ENCODE results near the gene DNAH2. TPM values are rescaled to one million over a fixed set of nuclear protein-coding genes. Genes with fewer than 3 reads are reported as not detected.

DNAH2 gene, protein sequence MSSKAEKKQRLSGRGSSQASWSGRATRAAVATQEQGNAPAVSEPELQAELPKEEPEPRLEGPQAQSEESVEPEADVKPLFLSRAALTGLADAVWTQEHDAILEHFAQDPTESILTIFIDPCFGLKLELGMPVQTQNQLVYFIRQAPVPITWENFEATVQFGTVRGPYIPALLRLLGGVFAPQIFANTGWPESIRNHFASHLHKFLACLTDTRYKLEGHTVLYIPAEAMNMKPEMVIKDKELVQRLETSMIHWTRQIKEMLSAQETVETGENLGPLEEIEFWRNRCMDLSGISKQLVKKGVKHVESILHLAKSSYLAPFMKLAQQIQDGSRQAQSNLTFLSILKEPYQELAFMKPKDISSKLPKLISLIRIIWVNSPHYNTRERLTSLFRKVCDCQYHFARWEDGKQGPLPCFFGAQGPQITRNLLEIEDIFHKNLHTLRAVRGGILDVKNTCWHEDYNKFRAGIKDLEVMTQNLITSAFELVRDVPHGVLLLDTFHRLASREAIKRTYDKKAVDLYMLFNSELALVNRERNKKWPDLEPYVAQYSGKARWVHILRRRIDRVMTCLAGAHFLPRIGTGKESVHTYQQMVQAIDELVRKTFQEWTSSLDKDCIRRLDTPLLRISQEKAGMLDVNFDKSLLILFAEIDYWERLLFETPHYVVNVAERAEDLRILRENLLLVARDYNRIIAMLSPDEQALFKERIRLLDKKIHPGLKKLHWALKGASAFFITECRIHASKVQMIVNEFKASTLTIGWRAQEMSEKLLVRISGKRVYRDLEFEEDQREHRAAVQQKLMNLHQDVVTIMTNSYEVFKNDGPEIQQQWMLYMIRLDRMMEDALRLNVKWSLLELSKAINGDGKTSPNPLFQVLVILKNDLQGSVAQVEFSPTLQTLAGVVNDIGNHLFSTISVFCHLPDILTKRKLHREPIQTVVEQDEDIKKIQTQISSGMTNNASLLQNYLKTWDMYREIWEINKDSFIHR (N-terminal part only)
- total RNA-seq (0.14 TPM), polyA plus RNA-seq (0.07 TPM)
- long read RNA-seq, donor 1: 0 reads
- long read RNA-seq, donor 2: 0 reads
- long read RNA-seq, donor 3: 0 reads
- long read RNA-seq, donor 4: 0 reads
- long read RNA-seq, donor 5: 0 reads
- long read RNA-seq, donor 6: 0 reads
- long read RNA-seq, donor 7: 0 reads
- long read RNA-seq, donor 8: 0 reads
- long read RNA-seq, donor 9: 0 reads
- long read RNA-seq, donor 10: 0 reads

DNA sequence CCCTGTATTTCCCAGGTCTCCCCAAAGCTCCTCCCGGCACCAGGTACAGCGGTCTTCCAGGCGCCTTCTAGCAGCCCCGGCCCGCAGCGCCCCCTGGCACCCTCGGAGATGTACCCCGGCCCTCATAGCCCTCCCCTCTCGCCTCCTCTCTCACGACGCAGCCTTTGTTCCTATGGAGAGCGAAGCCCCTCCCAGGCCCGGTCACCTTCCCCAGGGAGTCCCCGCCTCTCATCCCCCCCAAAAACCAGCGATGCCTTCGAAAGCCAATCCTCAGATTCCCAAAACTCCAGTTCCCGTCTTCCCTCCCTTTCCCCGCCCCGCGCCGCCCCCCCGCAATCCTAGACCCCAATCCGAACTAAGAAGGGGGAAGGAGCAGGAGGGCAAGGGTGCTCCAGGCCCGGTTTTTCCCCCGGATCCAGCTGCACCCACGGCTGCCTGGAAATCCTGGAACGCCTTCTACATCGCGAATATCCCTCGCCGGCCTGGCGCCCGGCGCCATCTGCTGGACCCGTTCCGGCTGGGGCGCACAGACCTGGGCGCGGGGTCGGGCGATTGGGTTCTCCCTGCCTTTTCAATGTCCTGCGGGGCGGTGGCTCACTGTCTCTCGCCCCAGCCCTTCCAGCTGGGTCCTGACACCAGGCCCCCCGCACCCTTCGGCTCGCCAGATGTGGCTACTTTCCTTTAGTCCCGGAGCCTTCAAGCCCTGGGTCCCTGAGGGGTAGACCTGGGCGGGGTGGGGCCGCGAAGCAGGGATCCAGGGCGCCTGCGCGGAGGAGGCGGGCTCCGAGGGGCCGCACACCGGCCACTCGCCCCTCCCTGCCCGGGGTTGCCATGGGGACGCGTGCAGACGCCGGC lies at the start of gene DNAH2:
Gene DNAH2, plus strand, starts transcription at position 844 of the 855 bp plus-strand sequence. CDS start 1,991 bp downstream, outside the sequence.
- 1% methylated on average over 64 of the region's 64 CpGs for WGBS
- H3K4me3 ChIP-seq (ENCODE audit: low read length in 2 of 2): peak within 1 kb of the TSS; percentile 24 to 37
- no peak for DNase-seq (ENCODE audit: low read depth in 6 of 9, low spot score in 9 of 9)
- no peak within 1 kb of the TSS for H3K27ac ChIP-seq (ENCODE audit: low read depth in 1 of 2, low read length in 1 of 2)
- H3K9me3 ChIP-seq (ENCODE audit: control insufficient read depth in 2 of 2, insufficient read depth in 1 of 2, low read length in 1 of 2): no peaks in the 10 kb centered on the region
- no peaks in the 10 kb centered on the region for H3K36me3 ChIP-seq (ENCODE audit: control insufficient read depth in 2 of 2, insufficient read depth in 2 of 2, low read length in 1 of 2)
- peaks cover 18 to 96% of the 10 kb centered on the region in 2 donors for H3K27me3 ChIP-seq (ENCODE audit: control insufficient read depth in 2 of 2, insufficient read depth in 1 of 2, low read length in 1 of 2)
- peaks cover 2 to 32% of the 10 kb centered on the region in 2 donors for H3K4me1 ChIP-seq (ENCODE audit: control insufficient read depth in 2 of 2, insufficient read depth in 2 of 2, low read length in 2 of 2)

DNA sequence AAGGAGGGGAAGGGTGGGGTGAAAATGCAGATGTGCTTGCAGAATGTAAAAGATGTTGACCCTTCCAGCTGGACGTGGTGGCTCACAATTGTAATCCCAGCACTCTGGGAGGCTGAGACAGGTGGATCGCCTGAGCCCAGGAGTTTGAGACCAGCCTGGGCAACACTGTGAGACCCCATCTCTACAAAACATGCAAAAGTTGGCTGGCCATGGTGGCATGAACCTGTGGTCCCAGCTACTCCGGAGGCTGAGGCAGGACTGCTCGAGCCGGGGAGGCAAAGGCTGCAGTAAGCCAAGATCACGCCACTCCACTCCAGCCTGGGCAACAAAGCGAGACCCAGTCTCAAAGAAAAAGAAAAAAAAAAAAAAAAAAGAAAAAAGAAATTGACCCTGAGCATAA lies 49.1 kb upstream of the DNAH2 start:
- Histone ChIP-seq H3K27me3 (ENCODE audit: control insufficient read depth in 2 of 2, insufficient read depth in 1 of 2, low read length in 1 of 2) (no peaks in the 10 kb centered on the region), H3K4me3 (ENCODE audit: low read length in 2 of 2) (no peak overlapping the region), H3K36me3 (ENCODE audit: control insufficient read depth in 2 of 2, insufficient read depth in 2 of 2, low read length in 1 of 2) (peaks cover 63 to 64% of the 10 kb centered on the region in 2 donors), H3K9me3 (ENCODE audit: control insufficient read depth in 2 of 2, insufficient read depth in 1 of 2, low read length in 1 of 2) (peaks cover 3% of the 10 kb centered on the region in 2 donors), H3K27ac (ENCODE audit: low read depth in 1 of 2, low read length in 1 of 2) (no peak overlapping the region), H3K4me1 (ENCODE audit: control insufficient read depth in 2 of 2, insufficient read depth in 2 of 2, low read length in 2 of 2) (no peaks in the 10 kb centered on the region)
- DNase-seq (ENCODE audit: low read depth in 6 of 9, low spot score in 9 of 9): no peak
- 98% methylated on average over 7 of the region's 7 CpGs for WGBS

DNA sequence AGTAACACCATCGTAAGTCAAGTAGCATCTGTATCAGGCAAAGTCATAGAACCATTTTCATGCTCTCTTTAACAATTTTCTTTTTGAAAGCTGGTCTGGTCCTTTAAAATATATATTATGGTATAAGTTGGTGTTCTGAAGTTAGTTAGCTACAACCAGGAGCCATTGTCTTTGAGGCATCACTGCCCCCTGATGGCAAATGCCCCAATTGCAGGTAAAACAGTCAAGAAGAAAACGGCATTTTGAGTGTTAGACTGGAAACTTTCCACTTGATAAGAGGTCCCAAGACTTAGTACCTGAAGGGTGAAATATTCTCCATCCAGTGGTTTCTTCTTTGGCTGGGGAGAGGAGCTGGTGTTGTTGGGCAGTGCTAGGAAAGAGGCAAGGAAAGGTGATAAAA lies 44.3 kb upstream of the DNAH2 start:
- H3K4me1 ChIP-seq (ENCODE audit: control insufficient read depth in 2 of 2, insufficient read depth in 2 of 2, low read length in 2 of 2): no peaks in the 10 kb centered on the region
- H3K27ac ChIP-seq (ENCODE audit: low read depth in 1 of 2, low read length in 1 of 2): no peak overlapping the region
- WGBS: 97% methylated on average over 2 of the region's 2 CpGs
- peaks cover 75 to 80% of the 10 kb centered on the region in 2 donors for H3K36me3 ChIP-seq (ENCODE audit: control insufficient read depth in 2 of 2, insufficient read depth in 2 of 2, low read length in 1 of 2)
- peak in 1 of 9 donors; percentile 28 for DNase-seq (ENCODE audit: low read depth in 6 of 9, low spot score in 9 of 9)
- H3K4me3 ChIP-seq (ENCODE audit: low read length in 2 of 2): no peak overlapping the region
- peaks cover 13 to 16% of the 10 kb centered on the region in 2 donors for H3K9me3 ChIP-seq (ENCODE audit: control insufficient read depth in 2 of 2, insufficient read depth in 1 of 2, low read length in 1 of 2)
- H3K27me3 ChIP-seq (ENCODE audit: control insufficient read depth in 2 of 2, insufficient read depth in 1 of 2, low read length in 1 of 2): no peaks in the 10 kb centered on the region

DNA sequence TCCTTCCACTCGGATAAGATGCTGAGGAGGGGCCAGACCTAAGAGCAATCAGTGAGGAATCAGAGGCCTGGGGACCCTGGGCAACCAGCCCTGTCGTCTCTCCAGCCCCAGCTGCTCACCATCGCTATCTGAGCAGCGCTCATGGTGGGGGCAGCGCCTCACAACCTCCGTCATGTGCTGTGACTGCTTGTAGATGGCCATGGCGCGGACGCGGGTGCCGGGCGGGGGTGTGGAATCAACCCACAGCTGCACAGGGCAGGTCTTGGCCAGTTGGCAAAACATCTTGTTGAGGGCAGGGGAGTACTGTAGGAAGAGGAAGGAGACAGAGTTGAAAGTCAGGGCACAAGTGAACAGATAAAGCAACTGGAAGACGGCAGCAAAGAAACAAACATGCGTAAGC lies 42.6 kb upstream of the DNAH2 start:
- no peaks in the 10 kb centered on the region for H3K4me1 ChIP-seq (ENCODE audit: control insufficient read depth in 2 of 2, insufficient read depth in 2 of 2, low read length in 2 of 2)
- H3K27ac ChIP-seq (ENCODE audit: low read depth in 1 of 2, low read length in 1 of 2): no peak overlapping the region
- no peak overlapping the region for H3K4me3 ChIP-seq (ENCODE audit: low read length in 2 of 2)
- H3K36me3 ChIP-seq (ENCODE audit: control insufficient read depth in 2 of 2, insufficient read depth in 2 of 2, low read length in 1 of 2): peaks cover 59 to 63% of the 10 kb centered on the region in 2 donors
- H3K27me3 ChIP-seq (ENCODE audit: control insufficient read depth in 2 of 2, insufficient read depth in 1 of 2, low read length in 1 of 2): no peaks in the 10 kb centered on the region
- DNase-seq (ENCODE audit: low read depth in 6 of 9, low spot score in 9 of 9): no peak
- 96% methylated on average over 14 of the region's 14 CpGs for WGBS
- peaks cover 13 to 16% of the 10 kb centered on the region in 2 donors for H3K9me3 ChIP-seq (ENCODE audit: control insufficient read depth in 2 of 2, insufficient read depth in 1 of 2, low read length in 1 of 2)

DNA sequence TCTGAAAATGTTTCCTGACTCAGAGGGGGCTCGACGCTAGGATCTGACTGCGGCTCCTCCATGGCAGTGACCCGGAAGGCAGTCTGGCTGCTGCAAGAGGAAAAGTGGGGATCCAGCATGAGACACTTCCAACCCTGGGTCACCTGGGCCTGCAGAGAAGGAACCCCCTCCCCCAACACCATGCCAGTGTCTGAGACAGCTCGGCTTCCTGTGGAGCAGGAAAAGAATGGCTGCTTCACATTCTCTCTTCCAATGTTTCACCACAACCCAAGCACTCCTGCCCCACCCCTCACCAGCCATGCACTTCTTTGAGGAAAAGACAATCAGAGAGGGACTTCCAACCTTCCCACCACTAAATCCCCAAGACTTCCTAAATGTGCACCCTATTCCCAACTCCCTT lies 41.0 kb upstream of the DNAH2 start:
- WGBS: 98% methylated on average over 5 of the region's 5 CpGs
- no peak for DNase-seq (ENCODE audit: low read depth in 6 of 9, low spot score in 9 of 9)
- Histone ChIP-seq H3K9me3 (ENCODE audit: control insufficient read depth in 2 of 2, insufficient read depth in 1 of 2, low read length in 1 of 2) (peaks cover 13 to 16% of the 10 kb centered on the region in 2 donors), H3K4me1 (ENCODE audit: control insufficient read depth in 2 of 2, insufficient read depth in 2 of 2, low read length in 2 of 2) (no peaks in the 10 kb centered on the region), H3K27me3 (ENCODE audit: control insufficient read depth in 2 of 2, insufficient read depth in 1 of 2, low read length in 1 of 2) (no peaks in the 10 kb centered on the region), H3K4me3 (ENCODE audit: low read length in 2 of 2) (no peak overlapping the region), H3K27ac (ENCODE audit: low read depth in 1 of 2, low read length in 1 of 2) (no peak overlapping the region), H3K36me3 (ENCODE audit: control insufficient read depth in 2 of 2, insufficient read depth in 2 of 2, low read length in 1 of 2) (peaks cover 45 to 48% of the 10 kb centered on the region in 2 donors)

DNA sequence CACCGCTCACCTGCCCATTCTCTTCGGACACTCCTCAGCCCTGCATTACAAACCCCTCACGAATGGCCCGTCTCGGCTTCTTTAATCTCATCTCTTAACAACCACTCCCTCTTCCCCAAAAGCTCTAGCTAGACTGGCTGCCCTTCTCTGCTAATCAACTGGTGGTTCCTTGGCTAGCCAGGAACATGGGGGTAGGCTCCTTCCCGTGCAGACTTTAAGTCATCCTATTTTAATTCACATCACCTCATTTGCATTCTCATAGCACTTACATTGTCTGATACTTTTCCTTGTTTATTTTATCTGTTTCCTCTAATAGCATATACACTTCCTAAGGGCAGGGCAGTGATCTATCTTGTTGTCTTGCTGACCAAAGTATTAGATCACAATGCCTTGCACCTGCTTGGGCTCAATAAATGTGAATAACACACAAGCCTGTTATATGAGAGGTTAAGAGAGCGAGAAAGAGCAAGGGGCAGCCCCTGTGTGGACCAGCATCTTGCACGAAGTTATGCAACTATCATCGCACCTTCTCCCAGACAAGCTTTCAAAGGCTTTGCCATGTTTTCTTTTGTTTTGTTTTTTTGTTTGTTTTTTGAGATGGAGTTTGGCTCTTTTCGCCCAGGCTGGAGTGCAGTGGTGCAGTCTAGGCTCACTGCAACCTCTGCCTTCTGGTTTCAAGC lies 40.0 kb upstream of the DNAH2 start:
- Histone ChIP-seq H3K4me1 (ENCODE audit: control insufficient read depth in 2 of 2, insufficient read depth in 2 of 2, low read length in 2 of 2) (no peaks in the 10 kb centered on the region), H3K27me3 (ENCODE audit: control insufficient read depth in 2 of 2, insufficient read depth in 1 of 2, low read length in 1 of 2) (no peaks in the 10 kb centered on the region), H3K27ac (ENCODE audit: low read depth in 1 of 2, low read length in 1 of 2) (no peak overlapping the region), H3K36me3 (ENCODE audit: control insufficient read depth in 2 of 2, insufficient read depth in 2 of 2, low read length in 1 of 2) (peaks cover 37 to 42% of the 10 kb centered on the region in 2 donors), H3K9me3 (ENCODE audit: control insufficient read depth in 2 of 2, insufficient read depth in 1 of 2, low read length in 1 of 2) (peaks cover 13 to 16% of the 10 kb centered on the region in 2 donors), H3K4me3 (ENCODE audit: low read length in 2 of 2) (no peak overlapping the region)
- DNase-seq (ENCODE audit: low read depth in 6 of 9, low spot score in 9 of 9): no peak
- 96% methylated on average over 10 of the region's 10 CpGs for WGBS

DNA sequence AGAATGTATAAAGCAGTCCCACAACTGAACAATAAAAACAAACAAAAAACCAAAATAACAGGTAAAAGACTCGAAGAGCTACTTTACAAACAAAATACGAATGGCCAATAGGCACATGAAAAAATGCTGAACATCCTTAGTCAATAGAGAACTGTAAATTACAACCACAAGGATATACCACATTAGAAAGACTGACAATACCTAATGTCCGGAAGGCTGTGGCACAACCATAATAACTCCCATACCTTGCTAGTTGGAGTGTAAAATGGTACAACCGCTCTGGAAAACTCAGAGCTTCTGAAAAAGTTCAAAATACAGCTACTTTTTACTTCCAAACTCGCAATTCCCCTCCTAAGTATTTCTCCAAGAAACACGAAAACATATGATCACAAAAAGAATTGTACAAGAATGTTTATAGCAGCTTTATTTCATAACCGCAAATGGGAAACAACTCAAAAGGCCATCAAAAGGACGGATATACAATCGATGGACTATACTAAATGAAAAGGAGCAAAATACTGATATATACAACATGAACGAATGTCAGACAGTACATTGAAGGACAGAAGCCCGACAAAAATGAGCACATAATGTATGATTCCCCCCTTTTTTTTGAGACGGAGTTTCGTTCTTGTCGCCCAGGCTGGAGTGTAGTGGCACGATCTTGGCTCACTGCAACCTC lies 32.6 kb upstream of the DNAH2 start:
- WGBS: 84% methylated on average over 15 of the region's 15 CpGs
- peak overlapping the region; percentile 92 to 93 for H3K4me3 ChIP-seq (ENCODE audit: low read length in 2 of 2)
- no peaks in the 10 kb centered on the region for H3K9me3 ChIP-seq (ENCODE audit: control insufficient read depth in 2 of 2, insufficient read depth in 1 of 2, low read length in 1 of 2)
- peak overlapping the region; percentile 99 for H3K27ac ChIP-seq (ENCODE audit: low read depth in 1 of 2, low read length in 1 of 2)
- peak in 2 of 9 donors; percentile 18 to 21 for DNase-seq (ENCODE audit: low read depth in 6 of 9, low spot score in 9 of 9)
- H3K36me3 ChIP-seq (ENCODE audit: control insufficient read depth in 2 of 2, insufficient read depth in 2 of 2, low read length in 1 of 2): peaks cover 3 to 10% of the 10 kb centered on the region in 2 donors
- H3K4me1 ChIP-seq (ENCODE audit: control insufficient read depth in 2 of 2, insufficient read depth in 2 of 2, low read length in 2 of 2): peaks cover 4 to 25% of the 10 kb centered on the region in 2 donors
- no peaks in the 10 kb centered on the region for H3K27me3 ChIP-seq (ENCODE audit: control insufficient read depth in 2 of 2, insufficient read depth in 1 of 2, low read length in 1 of 2)
